Activated CD4-positive, alpha-beta T cell treated with anti-CD3 and anti-CD28 coated beads, Interleukin-2, amount 50 U/mL, for 24 hours (primary cell): Measurements from ENCODE around the gene RCBTB2.
A peak's percentile ranks its signal among the peaks of the same experiment; 100 is the strongest.

Experiments used
- DNase-seq, 2 donors: peaks; one replicate each; pipeline ENCODE4 v3.0.0-alpha.2; 2020; ENCODE audit warnings: low read depth in 1 of 2, low spot score in 1 of 2

RCBTB2 gene

GRCh38 chr13:48564056-48564455 is 31.2 kb upstream of the RCBTB2 start:
- no peak for DNase-seq

GRCh38 chr13:48563626-48564025 is 30.7 kb upstream of the RCBTB2 start:
- DNase-seq = no peak

GRCh38 chr13:48562296-48563066 is 29.6 kb upstream of the RCBTB2 start:
- peak in 1 of 2 donors; percentile 77 for DNase-seq

DNA sequence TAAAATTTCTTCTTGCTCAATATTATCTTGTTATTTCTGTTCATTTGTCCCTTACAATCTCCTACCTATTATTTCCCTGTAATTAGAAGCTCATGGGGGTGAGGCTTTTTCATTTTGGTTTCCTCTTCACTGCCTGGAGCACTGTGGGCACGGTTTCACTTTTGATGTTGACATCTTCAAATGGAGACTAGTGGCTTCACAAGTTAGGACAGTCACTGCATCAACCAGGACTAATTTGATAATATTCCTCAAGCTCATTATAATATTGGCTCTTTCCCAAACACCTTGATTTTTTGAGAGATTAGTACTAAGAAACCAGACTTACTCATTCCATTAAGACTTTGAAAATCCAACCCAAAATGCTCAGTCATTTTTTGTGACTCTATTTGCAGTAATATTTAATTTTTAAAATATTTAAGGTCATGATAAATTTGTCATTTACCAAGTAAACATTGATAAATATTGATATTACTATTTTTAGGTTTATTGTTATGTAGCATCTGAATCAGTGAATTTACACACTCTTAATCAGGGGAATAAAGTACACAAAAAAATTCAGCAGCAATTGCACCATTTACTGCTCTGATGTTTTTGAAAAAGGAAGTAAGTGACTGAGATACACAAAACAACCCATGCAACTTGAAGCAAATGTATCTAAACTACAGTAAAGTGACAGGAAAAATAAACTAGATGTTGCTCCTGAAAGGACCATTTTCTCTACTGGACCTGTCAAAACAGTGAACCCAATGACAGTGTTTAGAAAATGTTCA is 28.8 kb upstream of the RCBTB2 start:
- no peak for DNase-seq

- no peak for DNase-seq
These were observed 27.9 kb upstream of the RCBTB2 start for GRCh38 chr13:48560657-48561337.

DNA sequence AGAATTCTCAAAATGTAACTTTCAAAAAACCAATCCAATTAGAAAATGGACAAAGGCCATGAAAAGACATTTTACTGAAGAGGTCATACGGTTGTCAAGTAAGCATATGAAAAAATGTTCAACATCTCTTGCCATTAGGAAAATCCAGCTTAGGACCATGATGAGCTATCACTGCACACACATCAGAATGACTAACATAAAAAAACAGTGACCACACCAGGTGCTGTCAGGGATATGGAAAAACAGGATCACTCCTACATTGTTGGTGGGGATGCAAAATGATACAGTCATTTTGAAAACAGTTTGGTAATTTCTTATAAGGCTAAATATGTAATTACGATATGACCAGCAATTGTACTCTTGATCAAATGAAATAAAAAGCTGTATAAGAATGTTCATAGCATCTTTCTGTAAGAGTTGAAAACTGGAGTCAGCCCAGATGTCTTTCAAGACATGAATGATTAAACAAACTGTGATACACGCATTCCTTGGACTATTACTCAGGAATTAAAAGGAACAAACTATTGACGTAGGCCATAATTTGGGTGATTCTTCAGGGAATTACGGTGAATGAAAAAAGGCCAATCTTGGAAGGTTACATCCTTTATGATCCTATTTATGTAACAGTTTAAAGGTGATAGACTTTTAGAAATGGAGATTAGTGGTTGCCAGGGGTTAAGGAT is 26.9 kb upstream of the RCBTB2 start:
- DNase-seq = no peak

DNA sequence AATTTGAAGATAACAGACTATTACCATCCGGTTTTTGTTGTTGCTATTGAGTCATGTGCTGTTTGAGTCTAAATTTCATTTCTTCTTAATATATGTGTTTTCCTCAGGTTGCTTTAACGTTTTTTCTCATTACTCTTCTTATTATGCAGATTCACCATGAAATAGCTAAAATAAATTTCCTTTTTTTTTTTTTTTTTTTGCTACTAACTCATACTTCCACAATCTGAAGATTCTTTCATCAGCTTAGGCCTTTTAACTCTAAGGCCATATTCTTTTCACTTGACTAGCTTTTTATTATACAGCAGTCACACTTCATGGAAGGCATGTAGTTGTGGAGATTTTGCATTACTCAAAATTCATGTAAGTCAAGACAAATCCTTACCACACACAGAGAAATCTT is 23.9 kb upstream of the RCBTB2 start:
- DNase-seq = no peak

DNA sequence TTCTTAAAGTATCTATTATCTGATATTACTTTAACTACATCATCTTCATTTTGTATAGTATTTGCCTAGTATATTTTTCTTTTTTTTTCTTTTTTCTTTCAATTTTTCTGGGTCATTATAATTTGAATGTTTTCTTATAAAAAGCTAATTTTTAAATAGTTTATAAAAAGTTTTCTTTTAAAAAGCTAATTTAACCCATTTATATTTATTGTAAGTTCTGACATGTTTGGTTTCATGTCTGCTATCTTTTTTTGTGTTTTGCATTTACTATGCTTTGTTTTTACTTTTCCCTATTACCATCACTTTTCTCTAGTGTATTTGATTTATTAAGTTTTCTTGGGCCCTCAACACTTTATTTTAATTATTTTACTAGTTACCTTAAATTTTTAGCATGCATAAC is 22.6 kb upstream of the RCBTB2 start:
- no peak for DNase-seq

GRCh38 chr13:48551329-48551728 is 18.4 kb upstream of the RCBTB2 start:
- DNase-seq = no peak

- DNase-seq = no peak
These were observed 16.8 kb upstream of the RCBTB2 start for GRCh38 chr13:48549658-48550057.

DNA sequence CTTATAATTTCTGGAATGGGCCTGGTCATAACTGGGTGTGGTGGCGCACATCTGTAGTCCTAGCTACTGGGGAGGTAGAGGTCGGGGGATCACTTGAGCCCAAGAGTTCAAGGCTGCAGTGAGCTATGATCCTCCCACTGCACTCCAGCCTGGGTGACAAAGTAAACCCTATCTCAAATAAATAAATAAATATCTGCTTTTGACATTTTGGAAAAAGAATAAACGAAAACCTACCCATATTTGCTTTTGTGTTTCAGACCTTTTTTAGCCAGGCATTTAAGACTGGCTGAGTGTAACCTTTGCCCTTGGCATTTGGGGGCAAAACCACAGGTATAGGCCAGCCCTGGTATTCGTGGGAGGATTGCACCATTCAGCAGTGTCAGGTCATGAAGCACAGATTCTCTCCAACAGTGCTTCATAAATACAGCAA is 14.8 kb upstream of the RCBTB2 start:
- no peak for DNase-seq

DNA sequence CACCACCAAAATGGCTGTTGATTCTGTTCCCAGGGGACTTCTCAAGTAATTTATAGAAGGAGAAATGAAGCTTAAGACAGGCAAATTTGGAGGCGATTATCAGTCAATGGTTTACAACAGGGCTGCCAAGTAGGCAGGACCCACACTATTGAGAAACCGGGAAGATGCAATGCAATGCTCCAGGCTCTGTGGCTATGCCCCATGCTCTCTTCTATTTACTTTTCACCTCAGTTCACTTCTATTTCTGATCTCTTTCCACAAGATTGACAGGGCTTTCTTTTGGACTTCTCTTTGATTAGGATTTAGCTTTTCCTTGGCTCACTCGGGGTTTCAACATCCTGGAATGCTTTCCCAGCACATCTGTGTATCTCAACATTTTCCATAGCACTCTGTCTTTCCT is 12.7 kb upstream of the RCBTB2 start:
- no peak for DNase-seq

GRCh38 chr13:48542581-48543341 is 9.9 kb upstream of the RCBTB2 start:
- DNase-seq = no peak

DNA sequence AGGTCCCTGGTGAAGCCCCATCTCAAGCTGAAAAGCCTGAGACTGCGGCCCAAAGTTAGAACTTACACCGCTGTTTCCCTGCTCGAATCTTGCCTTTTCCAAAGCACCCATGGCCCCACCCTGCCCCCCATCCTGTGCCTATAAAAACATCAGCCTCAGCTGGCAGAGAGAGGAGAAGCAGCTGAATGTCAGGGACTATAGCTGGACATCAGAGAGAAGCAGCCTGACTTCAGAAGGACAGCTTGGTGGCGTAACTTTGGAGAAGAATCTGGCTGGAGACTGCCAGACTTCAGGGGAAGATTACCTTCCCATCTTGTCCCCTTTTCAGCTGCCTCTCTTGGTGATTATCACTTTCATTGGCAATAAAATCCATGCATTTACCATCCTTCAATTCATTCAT is 9.3 kb upstream of the RCBTB2 start:
- no peak for DNase-seq

DNA sequence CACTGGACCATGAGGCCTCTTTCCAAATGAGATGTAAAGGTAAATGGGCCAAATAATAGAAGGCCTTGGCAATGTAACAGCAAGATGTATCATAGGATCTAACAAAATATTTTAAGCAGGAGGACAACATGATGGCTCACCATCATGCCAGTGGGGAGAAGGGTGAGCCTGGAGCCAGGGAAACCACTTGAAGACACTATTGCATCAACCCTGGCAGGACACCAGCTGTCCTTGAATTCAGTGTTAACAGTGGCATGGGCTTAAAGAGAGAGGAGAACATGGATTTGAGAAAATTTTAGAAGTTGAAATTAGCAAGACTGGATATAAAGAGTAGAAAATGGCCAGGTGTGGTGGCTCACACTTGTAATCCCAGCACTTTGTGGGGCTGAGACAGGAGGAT is 6.7 kb upstream of the RCBTB2 start:
- no peak for DNase-seq

GRCh38 chr13:48536621-48537250 is 3.9 kb upstream of the RCBTB2 start:
- DNase-seq = no peak

- no peak for DNase-seq
These were observed 2.9 kb upstream of the RCBTB2 start for GRCh38 chr13:48535766-48536165.

- no peak for DNase-seq
These were observed 2.1 kb upstream of the RCBTB2 start for GRCh38 chr13:48534911-48535501.

- DNase-seq = no peak
These were observed 1.2 kb upstream of the RCBTB2 start for GRCh38 chr13:48533961-48534600.

DNA sequence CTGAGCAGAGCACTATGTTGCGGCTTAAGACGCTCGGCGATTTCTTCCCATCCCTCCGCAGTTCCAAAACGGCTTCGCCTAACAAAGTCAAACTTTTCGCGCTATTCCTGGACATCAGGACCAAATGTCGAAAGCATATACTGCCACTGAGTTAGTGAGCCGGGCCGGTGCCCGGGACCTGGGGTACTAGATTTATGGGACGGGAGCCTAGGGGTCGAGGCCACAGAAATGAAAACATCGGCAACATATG is 699 bp downstream of the RCBTB2 start:
- no peak for DNase-seq
